Neural progenitor cell (in vitro differentiated cells): ENCODE results near the gene EEF1AKMT4. TPM values are rescaled to one million over a fixed set of nuclear protein-coding genes. Genes with fewer than 3 reads are reported as not detected.

ENCODE experiments used
- DNase-seq: peaks from one replicate; pipeline ENCODE4 v3.0.0-alpha.2; 2016; ENCODE audit warnings: low spot score
- H2AFZ ChIP-seq: fragments of 200-600 bp; sonication (generic); replicated peaks from 2 replicates; pipeline ENCODE4 v1.6.1; 2016; ENCODE audit warnings: antibody characterized with exemption
- H3F3A ChIP-seq: fragments of 200-600 bp; sonication (generic); 2 replicates; pipeline ENCODE4 v1.6.1; 2016; ENCODE audit warnings: antibody characterized with exemption, low read depth
- H3K27ac ChIP-seq: fragments of 200-600 bp; sonication (generic); 2 replicates; pipeline ENCODE4 v1.5.1; 2016; ENCODE audit warnings: mild to moderate bottlenecking
- H3K27me3 ChIP-seq: fragments of 200-600 bp; sonication (generic); 2 replicates; pipeline ENCODE4 v1.6.1; 2016; ENCODE audit warnings: mild to moderate bottlenecking, moderate library complexity
- H3K36me3 ChIP-seq: fragments of 200-600 bp; sonication (generic); 2 replicates; pipeline ENCODE4 v1.5.1; 2016
- H3K4me1 ChIP-seq: fragments of 200-600 bp; sonication (generic); 2 replicates; pipeline ENCODE4 v1.6.1; 2016; ENCODE audit warnings: mixed run types
- H3K4me2 ChIP-seq: fragments of 200-600 bp; sonication (generic); 2 replicates; pipeline ENCODE4 v1.6.1; 2016
- H3K4me3 ChIP-seq: fragments of 200-600 bp; sonication (generic); 2 replicates; pipeline ENCODE4 v1.5.1; 2016
- H3K79me2 ChIP-seq: fragments of 200-600 bp; sonication (generic); 2 replicates; pipeline ENCODE4 v1.6.1; 2016; ENCODE audit warnings: low read depth
- H3K9ac ChIP-seq: fragments of 200-600 bp; sonication (generic); 2 replicates; pipeline ENCODE4 v1.6.1; 2016
- H3K9me3 ChIP-seq: fragments of 200-600 bp; sonication (generic); 2 replicates; pipeline ENCODE4 v1.5.1; 2016; ENCODE audit warnings: low read depth
- H4K20me1 ChIP-seq: fragments of 200-600 bp; sonication (generic); 2 replicates; pipeline ENCODE4 v1.6.1; 2016; ENCODE audit warnings: low read depth
- H3K27ac Mint-ChIP-seq: 3 replicates; pipeline ENCODE4 v1.8.0; 2021; ENCODE audit warnings: mixed read lengths
- H3K27me3 Mint-ChIP-seq: 2 replicates; pipeline ENCODE4 v1.8.0; 2022; ENCODE audit warnings: low read depth, mild to moderate bottlenecking, inconsistent platforms, moderate library complexity, mixed read lengths; ENCODE audit not compliant: insufficient read depth
- H3K36me3 Mint-ChIP-seq: 3 replicates; pipeline ENCODE4 v1.8.0; 2021; ENCODE audit warnings: mixed read lengths
- H3K4me1 Mint-ChIP-seq: 3 replicates; pipeline ENCODE4 v1.8.0; 2021; ENCODE audit warnings: mixed read lengths
- H3K4me3 Mint-ChIP-seq: 3 replicates; pipeline ENCODE4 v1.8.0; 2021; ENCODE audit warnings: mild to moderate bottlenecking, moderate library complexity, mixed read lengths
- H3K9me3 Mint-ChIP-seq: 3 replicates; pipeline ENCODE4 v1.8.0; 2020; ENCODE audit warnings: mixed read lengths
- CTCF ChIP-seq: fragments of 200-600 bp; sonication (generic); IDR thresholded peaks from 2 replicates; pipeline ENCODE4 v1.5.1; 2017; ENCODE audit warnings: antibody characterized with exemption, mild to moderate bottlenecking
- EZH2 ChIP-seq: fragments of 200-600 bp; sonication (generic); IDR thresholded peaks from 2 replicates; pipeline ENCODE4 v1.6.1; 2017; ENCODE audit warnings: antibody characterized with exemption, mild to moderate bottlenecking, moderate library complexity
- EZH2phosphoT487 ChIP-seq: fragments of 200-600 bp; sonication (generic); IDR thresholded peaks from 2 replicates; pipeline ENCODE4 v1.6.1; 2017; ENCODE audit warnings: antibody characterized with exemption
- total RNA-seq: library from RNA; depleted of rRNA; stranded (reverse); fragments of >200 nt; gene quantifications from 2 replicates; pipeline ENCODE4 v1.2.3, GENCODE V29; 2015; ENCODE audit warnings: low replicate concordance

The EEF1AKMT4 gene
- total RNA-seq, 1 donor from 2014 or later: 3.7 TPM

- Mint-ChIP-seq H3K27me3 (peaks cover 11% of the 10 kb centered on the region), H3K9me3 (no peaks in the 10 kb centered on the region), H3K36me3 (peaks cover 1% of the 10 kb centered on the region), H3K4me1 (no peaks in the 10 kb centered on the region), H3K27ac (no peak overlapping the region), H3K4me3 (no peak overlapping the region)
- H3F3A ChIP-seq: peaks cover 5% of the 10 kb centered on the region
- no peak overlapping the region for H3K27ac ChIP-seq
- H3K4me1 ChIP-seq: no peaks in the 10 kb centered on the region
- no peak overlapping the region for H2AFZ ChIP-seq
- H3K9ac ChIP-seq: no peak overlapping the region
- H3K9me3 ChIP-seq: no peaks in the 10 kb centered on the region
- no peaks in the 10 kb centered on the region for H3K27me3 ChIP-seq
- H3K36me3 ChIP-seq: no peaks in the 10 kb centered on the region
- DNase-seq: no peak
- TF ChIP-seq EZH2phosphoT487 (no peak), EZH2 (no peak), CTCF (no peak)
- H4K20me1 ChIP-seq: peaks cover 31% of the 10 kb centered on the region
- H3K79me2 ChIP-seq: no peaks in the 10 kb centered on the region
- H3K4me2 ChIP-seq: no peak overlapping the region
- no peak overlapping the region for H3K4me3 ChIP-seq
These were observed 8.4 kb upstream of the EEF1AKMT4 start for GRCh38 chr3:184241141-184241446.

- H3K36me3 Mint-ChIP-seq: peaks cover 1% of the 10 kb centered on the region
- Histone ChIP-seq H3K4me3 (no peak overlapping the region), H3K79me2 (no peaks in the 10 kb centered on the region), H3K27ac (no peak overlapping the region), H3K27me3 (no peaks in the 10 kb centered on the region), H3K9me3 (no peaks in the 10 kb centered on the region), H3K4me1 (no peaks in the 10 kb centered on the region), H3F3A (peaks cover 5% of the 10 kb centered on the region), H3K9ac (no peak overlapping the region), H3K4me2 (no peak overlapping the region), H2AFZ (no peak overlapping the region), H3K36me3 (no peaks in the 10 kb centered on the region), H4K20me1 (peaks cover 31% of the 10 kb centered on the region)
- no peak for DNase-seq
- H3K4me3 Mint-ChIP-seq: no peak overlapping the region
- peaks cover 9% of the 10 kb centered on the region for H3K27me3 Mint-ChIP-seq
- no peaks in the 10 kb centered on the region for H3K9me3 Mint-ChIP-seq
- no peak for TF ChIP-seq EZH2
- H3K4me1 Mint-ChIP-seq: no peaks in the 10 kb centered on the region
- H3K27ac Mint-ChIP-seq: no peak overlapping the region
These were observed 7.8 kb upstream of the EEF1AKMT4 start for GRCh38 chr3:184241447-184242296.

- Histone ChIP-seq H3K27ac (no peak overlapping the region), H3K4me1 (no peaks in the 10 kb centered on the region), H3K4me2 (no peak overlapping the region), H2AFZ (no peak overlapping the region), H4K20me1 (peaks cover 31% of the 10 kb centered on the region), H3K79me2 (peaks cover 3% of the 10 kb centered on the region), H3K9me3 (no peaks in the 10 kb centered on the region), H3K27me3 (no peaks in the 10 kb centered on the region), H3K36me3 (no peaks in the 10 kb centered on the region), H3K9ac (no peak overlapping the region), H3K4me3 (no peak overlapping the region), H3F3A (peaks cover 5% of the 10 kb centered on the region)
- Mint-ChIP-seq H3K27ac (no peak overlapping the region), H3K4me1 (no peaks in the 10 kb centered on the region), H3K9me3 (no peaks in the 10 kb centered on the region), H3K4me3 (no peak overlapping the region), H3K36me3 (peaks cover 1% of the 10 kb centered on the region), H3K27me3 (peaks cover 8% of the 10 kb centered on the region)
- DNase-seq: no peak
- TF ChIP-seq EZH2: no peak
- no peak for TF ChIP-seq CTCF
- TF ChIP-seq EZH2phosphoT487: no peak
These were observed 7.2 kb upstream of the EEF1AKMT4 start for GRCh38 chr3:184242297-184242685.
